ENCODE data around the gene TDRD15.

The TDRD15 gene

GRCh38 chr2:21123473-21124393, at the start of gene TDRD15:
Gene TDRD15, plus strand, starts transcription at chr2:21123968. Its CDS starts 13,500 bp downstream, at chr2:21137468.
- Histone ChIP-seq H3K4me3 (replicated peaks; ENCODE audit: low read depth, low read length) (no peak within 1 kb of the TSS), H3K36me3 (ENCODE audit: control insufficient read depth, insufficient read depth, low read length) (no peaks in the 10 kb centered on the region), H3K27me3 (replicated peaks; ENCODE audit: control insufficient read depth, insufficient read depth, low read length) (no peaks in the 10 kb centered on the region)
- TF ChIP-seq CTCF (IDR thresholded peaks at IDR 0.05; ENCODE audit: insufficient read depth, low read length, poor library complexity, severe bottlenecking): no peak
- DNase-seq (ENCODE audit: extremely low read depth, insufficient read length): no peak

GRCh38 chr2:21078296-21078695, 45.5 kb upstream of the TDRD15 start:
- Histone ChIP-seq H3K27me3 (replicated peaks; ENCODE audit: control insufficient read depth, insufficient read depth, low read length) (no peaks in the 10 kb centered on the region; the same call in 1 of the 2 replicates), H3K36me3 (ENCODE audit: control insufficient read depth, insufficient read depth, low read length) (no peaks in the 10 kb centered on the region), H3K4me3 (replicated peaks; ENCODE audit: low read depth, low read length) (no peak overlapping the region)
- DNase-seq (ENCODE audit: extremely low read depth, insufficient read length): no peak
- TF ChIP-seq CTCF (IDR thresholded peaks at IDR 0.05; ENCODE audit: insufficient read depth, low read length, poor library complexity, severe bottlenecking): no peak

GRCh38 chr2:21083482-21083881, 40.3 kb upstream of the TDRD15 start:
- no peak for TF ChIP-seq CTCF (IDR thresholded peaks at IDR 0.05; ENCODE audit: insufficient read depth, low read length, poor library complexity, severe bottlenecking)
- H3K27me3 ChIP-seq (replicated peaks; ENCODE audit: control insufficient read depth, insufficient read depth, low read length): no peaks in the 10 kb centered on the region; the same call in 1 of the 2 replicates
- H3K4me3 ChIP-seq (replicated peaks; ENCODE audit: low read depth, low read length): no peak overlapping the region
- no peaks in the 10 kb centered on the region for H3K36me3 ChIP-seq (ENCODE audit: control insufficient read depth, insufficient read depth, low read length)
- DNase-seq (ENCODE audit: extremely low read depth, insufficient read length): no peak

DNA sequence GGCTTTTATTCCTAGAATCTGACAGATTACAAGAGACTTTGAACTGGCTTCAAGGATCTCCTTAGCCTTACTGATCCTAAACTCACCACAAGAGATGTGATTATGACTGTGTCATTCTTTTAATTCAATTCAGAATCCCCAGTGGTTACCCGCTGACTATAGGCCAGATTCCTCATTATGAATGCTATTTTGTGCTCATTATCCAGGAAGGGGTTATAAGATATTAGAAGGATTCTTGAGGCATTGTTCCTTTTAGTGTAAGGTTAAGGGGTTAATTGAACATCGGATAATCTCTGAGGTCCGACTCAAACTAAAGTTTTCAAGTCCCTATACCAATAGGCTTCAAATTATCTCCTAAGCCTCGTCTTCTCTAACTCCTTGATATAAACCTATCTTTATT, 39.4 kb upstream of the TDRD15 start:
- H3K27me3 ChIP-seq (replicated peaks; ENCODE audit: control insufficient read depth, insufficient read depth, low read length): no peaks in the 10 kb centered on the region; the same call in 1 of the 2 replicates
- no peak for DNase-seq (ENCODE audit: extremely low read depth, insufficient read length)
- H3K4me3 ChIP-seq (replicated peaks; ENCODE audit: low read depth, low read length): no peak overlapping the region
- no peaks in the 10 kb centered on the region for H3K36me3 ChIP-seq (ENCODE audit: control insufficient read depth, insufficient read depth, low read length)
- TF ChIP-seq CTCF (IDR thresholded peaks at IDR 0.05; ENCODE audit: insufficient read depth, low read length, poor library complexity, severe bottlenecking): no peak

DNA sequence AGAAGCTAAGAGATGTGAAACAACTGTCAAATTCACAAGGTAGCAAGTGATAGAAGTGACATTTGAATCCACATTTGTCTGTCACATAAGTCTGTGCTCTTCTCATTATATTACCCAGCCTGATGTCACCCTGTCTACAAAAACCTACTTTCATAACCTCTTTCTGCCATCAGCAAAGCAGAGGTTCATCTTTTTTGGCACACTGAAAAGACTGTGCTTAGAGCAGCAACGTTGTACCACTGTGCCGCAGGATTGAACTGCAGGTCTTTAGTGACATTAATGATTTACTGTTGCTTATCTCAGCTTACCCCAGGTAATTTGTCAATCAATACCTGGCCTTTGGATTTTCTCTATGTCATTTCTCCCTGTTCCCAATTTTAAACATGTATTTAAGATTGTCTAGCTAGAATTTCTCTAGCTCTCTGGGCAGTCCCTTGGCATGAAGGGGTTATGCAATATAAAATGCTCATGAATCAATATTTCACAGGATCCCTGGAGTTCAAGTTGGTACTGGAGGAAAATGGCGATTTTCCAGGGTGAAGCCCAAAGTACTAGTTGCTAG, 31.4 kb upstream of the TDRD15 start:
- no peak for DNase-seq (ENCODE audit: extremely low read depth, insufficient read length)
- Histone ChIP-seq H3K4me3 (replicated peaks; ENCODE audit: low read depth, low read length) (no peak overlapping the region), H3K27me3 (replicated peaks; ENCODE audit: control insufficient read depth, insufficient read depth, low read length) (no peaks in the 10 kb centered on the region), H3K36me3 (ENCODE audit: control insufficient read depth, insufficient read depth, low read length) (no peaks in the 10 kb centered on the region)
- no peak for TF ChIP-seq CTCF (IDR thresholded peaks at IDR 0.05; ENCODE audit: insufficient read depth, low read length, poor library complexity, severe bottlenecking)
